Measurements from ENCODE around the gene CREB3L4. TPM values are rescaled to one million over a fixed set of nuclear protein-coding genes. Genes with fewer than 3 reads are reported as not detected.
A peak's percentile ranks its signal among the peaks of the same experiment; 100 is the strongest.

The CREB3L4 gene, protein sequence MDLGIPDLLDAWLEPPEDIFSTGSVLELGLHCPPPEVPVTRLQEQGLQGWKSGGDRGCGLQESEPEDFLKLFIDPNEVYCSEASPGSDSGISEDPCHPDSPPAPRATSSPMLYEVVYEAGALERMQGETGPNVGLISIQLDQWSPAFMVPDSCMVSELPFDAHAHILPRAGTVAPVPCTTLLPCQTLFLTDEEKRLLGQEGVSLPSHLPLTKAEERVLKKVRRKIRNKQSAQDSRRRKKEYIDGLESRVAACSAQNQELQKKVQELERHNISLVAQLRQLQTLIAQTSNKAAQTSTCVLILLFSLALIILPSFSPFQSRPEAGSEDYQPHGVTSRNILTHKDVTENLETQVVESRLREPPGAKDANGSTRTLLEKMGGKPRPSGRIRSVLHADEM
- 10 to 100 TPM; 32.8 to 43.9 (median 38.8) TPM for polyA plus RNA-seq (ENCODE audit: insufficient read length in 4 of 4)

DNA sequence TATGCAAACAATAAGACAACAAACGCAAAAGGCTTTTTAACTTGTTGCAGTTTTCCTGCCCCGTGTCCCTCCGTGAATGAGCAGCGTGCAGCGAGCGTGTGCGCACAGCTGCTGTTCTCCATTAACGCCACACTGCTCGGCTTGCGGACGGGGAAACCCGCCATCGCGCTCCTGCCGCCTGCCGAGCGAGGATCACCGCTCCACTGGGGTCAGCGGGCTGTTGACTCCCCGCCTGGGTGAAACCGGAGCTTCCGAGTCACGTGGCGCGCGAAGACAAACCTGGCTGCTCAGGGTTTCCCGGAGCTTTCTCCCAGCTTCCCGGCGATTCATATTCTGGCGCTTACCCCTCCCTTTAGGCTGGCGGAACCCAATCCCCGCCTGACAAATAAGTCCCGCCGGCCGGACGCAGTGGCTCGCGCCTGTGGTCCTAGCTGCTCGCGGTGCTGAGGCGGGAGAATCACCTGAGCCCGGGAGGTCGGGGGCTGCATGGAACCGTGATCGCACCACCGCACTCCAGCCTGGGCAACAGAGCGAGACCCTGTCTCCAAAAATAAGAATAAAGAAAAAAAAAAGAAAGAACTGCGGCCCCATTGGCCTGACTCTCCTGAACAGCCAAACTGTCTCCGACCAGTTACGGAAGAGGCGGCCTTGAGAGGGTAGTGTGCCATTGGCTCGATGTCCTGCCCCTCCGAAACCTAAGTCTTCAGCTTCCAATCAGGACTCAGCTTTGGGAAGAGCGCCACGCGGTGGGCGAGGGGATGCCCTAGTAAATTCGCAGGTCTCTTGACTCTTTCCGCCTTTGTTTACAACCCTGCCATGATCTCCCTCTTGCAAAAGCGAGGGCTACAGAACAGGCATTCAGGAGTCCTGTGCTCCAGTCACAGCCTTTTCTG lies at the start of gene CREB3L4:
Gene CREB3L4 (plus strand): TSS at position 796 of the 893 bp plus-strand sequence. CDS start 624 bp downstream, outside the sequence.
- DNase-seq (ENCODE audit: low read depth in 4 of 4, low spot score in 2 of 4), result peak; percentile 89 to 97 (median 92)

DNA sequence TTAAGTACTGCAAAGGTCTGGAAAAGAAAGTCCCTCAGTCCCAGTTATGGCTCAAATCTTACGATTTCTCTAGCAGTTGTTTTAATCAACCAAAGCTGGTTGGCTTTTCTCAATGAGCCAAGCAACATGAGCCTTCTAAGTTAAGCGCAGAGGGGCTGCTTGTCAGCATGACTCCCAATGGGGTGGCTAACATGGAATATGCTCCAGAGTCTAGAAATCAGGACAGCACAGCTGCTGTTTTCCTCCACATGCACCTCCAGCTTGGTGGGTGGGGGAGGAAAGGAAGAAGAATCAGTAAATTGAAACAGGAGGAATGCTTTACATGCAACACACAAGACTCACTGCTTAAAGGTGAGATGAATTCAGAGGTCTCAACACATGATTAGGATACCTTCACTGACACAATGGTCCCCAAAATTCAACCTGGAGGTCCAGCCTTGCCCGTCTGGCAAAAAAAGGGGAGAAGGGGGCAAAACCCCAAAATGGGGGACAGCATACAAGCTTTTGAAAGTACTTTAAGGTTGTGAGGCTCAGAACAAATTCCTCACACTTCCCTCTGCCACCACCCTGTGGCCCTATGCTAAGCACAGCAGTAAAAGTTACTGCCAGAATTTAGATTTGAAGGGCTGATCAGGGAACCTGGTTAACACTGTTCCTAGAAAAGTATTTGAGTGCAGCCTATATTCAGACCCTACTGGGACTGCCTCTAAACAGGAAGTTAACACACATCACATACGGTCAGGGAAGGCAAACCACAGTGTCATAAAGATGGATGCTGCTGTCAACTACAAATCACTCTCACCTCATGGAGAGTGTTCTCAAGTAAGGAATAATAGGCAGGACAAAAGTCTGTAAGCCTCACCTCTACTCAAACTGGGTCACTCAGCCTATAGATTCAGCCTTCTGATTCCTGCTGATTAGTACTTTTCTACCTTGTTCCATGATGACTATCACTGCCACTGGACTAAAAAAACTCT lies 47.5 kb upstream of the CREB3L4 start:
- no peak for DNase-seq (ENCODE audit: low read depth in 4 of 4, low spot score in 2 of 4)

DNA sequence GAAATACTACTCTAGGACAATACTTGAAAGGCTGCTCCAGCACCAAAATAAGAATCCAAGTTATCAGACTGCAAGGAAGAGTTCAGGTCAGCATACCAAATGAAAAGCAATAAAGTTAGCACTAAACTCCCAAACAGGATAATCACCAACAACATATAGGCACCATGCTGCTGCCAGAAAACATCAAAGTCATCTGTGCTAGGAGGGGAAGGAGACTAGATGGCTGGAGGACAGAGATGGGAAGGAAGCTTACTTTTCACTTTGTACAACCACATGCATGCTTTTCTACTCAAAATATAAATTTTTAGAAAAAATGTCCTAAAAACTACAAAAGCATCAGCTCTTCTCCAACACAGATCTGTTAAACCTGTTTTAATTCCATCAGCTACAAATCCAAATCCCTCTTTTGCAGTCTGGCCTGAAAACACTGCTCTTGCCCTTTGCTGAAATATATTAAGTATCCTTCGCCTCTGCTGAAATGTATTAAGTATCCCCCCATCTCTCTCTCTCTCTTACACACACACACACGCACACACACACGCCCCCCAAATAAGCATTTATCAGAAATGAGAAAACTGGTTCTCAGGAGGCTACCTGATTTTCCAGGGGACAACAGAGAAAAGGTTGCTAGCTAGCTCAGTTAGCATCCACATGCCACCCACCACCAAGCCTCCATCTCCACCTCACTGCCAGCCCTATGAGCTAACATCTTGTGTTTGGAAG lies 46.5 kb upstream of the CREB3L4 start:
- DNase-seq (ENCODE audit: low read depth in 4 of 4, low spot score in 2 of 4), result no peak

DNA sequence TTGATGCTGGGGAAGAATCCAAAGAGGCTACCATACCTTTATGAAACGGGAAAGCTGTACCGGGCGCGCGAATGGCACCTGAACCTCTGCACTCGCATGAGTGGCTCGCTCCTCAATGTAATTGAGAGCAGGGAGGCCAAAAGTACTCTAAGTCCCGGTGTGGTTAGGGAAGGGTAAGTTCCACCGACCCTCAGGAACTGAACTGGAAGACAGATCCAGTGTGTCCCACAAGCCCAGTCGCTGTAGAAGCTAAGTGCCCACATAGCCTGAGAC lies 46.0 kb upstream of the CREB3L4 start:
- peak in 1 of 4 donors; percentile 13 for DNase-seq (ENCODE audit: low read depth in 4 of 4, low spot score in 2 of 4)

DNA sequence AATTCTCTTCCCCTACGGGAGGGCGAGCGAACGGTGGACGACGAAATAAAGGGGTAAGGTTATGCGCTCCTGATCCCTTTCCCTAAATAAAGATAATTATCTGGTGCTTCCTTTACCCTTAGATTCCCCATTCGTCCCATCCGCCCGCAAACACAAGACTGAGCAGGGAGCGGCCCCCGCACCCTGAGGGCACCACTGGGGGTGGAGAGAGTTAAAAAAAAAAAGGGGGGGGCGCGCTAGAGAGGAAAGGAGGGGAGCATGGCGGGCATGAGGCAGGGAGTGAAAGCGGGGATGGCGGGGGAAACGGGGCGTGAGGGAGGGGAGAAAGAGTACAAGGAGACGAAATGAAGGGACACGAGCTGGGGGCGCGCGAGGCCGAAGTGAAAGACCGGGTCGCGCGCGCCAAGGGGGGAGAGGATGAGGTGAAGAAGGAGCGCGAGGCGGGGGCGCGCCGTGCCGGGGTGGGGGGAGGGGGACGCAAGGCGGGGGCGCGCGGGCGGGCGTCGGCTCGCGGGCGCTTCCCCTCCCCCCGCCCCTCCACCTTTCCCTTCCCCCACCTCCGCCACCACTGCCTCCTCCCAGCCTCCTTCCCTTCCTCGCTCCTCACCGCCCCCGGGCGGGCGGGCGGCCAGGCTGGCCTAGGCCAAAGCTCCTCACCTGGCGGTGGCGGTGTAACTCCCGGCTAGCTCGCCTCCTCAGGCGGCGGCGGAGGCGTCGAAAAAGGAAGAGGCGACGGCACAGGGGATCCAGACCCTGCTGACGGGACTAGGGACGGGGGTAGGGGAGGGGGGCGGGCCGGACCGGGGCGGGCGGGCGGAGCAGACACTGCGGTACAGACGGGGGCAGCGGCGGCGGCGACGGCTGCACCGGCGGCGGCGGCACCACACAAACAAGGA lies 45.4 kb upstream of the CREB3L4 start:
- DNase-seq (ENCODE audit: low read depth in 4 of 4, low spot score in 2 of 4), result peak in 1 of 4 donors; percentile 35

DNA sequence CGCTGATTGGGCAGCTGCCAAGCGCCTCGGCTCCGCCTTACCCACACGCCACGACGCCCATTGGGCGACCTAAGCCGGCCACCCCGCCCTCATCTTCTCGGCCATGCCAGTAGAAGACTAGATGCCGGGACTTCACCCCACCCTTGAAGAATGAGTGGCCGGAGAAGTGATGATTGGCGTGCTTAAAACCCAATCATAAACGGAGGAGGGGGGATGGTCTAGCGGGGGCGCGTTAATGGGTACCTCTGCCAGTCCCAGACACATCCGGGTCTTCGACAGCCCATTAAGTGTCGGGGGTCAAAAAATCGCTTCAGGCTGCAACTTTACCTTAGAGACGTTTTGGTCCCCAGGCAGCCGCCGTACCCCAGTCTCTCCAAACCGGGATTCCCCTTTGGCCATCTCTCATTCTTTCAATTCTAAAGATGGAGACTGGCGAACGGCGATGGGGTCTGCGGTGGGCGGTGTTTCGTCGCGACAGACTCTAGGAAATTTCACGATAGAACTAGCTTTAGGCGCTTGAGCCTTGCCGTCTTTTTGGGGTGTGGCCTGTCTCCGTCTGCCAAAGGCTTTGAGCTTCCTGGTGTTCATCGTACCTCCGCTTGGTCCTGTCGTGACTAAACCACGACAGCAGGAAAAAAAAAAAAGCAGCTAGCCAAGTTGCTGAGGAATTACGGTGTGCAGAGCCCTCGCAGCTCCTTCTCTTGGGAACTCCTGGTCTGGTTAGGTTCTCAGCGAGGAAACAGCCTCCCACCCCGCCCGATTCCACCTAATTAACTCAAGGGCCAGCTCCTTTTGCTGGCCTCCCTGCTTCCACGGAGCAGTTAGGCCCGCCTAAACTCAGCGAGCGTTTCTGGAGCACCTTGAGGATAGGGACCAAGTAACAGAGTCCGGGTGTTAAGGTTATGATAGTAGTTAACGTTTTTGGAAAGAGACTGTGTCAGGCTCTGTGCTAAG lies 44.5 kb upstream of the CREB3L4 start, which contains the start of gene GATAD2B:
Gene GATAD2B (minus strand): TSS at position 1 of the 954 bp plus-strand sequence. CDS start 94,625 bp downstream, outside the sequence.
- DNase-seq (ENCODE audit: low read depth in 4 of 4, low spot score in 2 of 4), result peak; percentile 99 to 100 (median 100)

DNA sequence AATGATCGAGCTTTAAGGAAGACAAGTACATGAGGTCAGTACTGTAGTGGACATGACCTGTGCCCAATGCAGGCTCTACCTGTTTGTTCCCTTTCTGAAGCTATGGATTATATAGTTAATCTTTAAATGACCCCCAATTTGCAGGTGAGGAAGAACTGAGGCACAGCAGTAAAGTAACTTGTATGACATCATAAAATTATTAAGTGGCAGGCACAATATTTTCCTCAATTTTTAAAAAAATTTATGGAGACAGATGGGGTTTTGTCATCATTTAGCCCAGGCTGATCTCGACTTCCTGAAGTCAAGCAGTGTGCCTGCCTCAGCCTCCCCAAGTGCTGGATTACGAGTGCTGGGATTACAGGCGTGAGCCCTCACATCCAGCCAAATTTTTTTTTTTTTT lies 41.3 kb upstream of the CREB3L4 start:
- DNase-seq (ENCODE audit: low read depth in 4 of 4, low spot score in 2 of 4), result no peak

DNA sequence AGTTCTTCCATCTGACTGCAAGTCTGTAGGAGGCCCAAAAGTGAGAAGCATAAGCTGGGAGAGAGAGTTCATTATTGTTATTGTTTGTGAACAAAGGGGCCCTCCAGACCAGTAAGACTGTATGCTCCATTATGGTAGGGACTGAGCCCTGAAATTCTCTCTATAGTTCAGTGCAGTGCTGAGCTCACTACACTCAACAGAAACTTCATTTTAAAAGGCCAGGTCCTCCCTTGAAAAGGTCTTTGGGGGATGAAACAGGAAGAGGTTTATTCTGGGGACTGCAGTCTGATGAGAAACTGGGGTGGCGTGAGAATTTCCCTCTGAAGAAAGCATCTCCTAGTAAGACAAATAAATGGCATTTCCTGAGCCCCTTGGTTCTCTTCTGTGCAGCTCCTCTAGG lies 39.5 kb upstream of the CREB3L4 start:
- no peak for DNase-seq (ENCODE audit: low read depth in 4 of 4, low spot score in 2 of 4)

DNA sequence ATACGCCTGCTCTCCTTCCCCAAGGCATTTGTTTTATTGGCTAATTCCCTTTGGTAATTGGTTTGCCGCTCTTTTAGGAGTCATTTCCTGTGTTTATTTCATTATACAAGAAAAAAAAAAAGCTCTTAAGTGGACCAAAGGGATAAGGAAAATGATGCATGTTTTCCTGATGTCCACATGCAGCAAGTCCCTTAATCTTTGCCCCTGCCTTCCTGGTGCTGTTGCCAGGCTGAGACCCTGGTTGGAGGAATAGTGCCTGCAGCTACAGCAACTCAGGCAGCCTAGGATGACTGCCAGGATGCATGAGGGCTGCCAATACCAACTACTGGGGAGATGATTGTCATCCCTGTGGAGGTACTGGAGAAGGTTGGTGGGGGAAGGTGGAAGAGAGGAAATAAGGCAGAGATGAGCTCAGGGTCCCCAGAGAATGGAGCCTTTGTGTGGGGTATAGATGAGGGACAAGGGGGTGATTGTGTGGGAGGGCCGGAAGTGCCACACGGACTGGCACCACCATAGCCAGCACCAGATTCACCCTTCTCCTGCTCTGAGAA lies 38.8 kb upstream of the CREB3L4 start:
- no peak for DNase-seq (ENCODE audit: low read depth in 4 of 4, low spot score in 2 of 4)

DNA sequence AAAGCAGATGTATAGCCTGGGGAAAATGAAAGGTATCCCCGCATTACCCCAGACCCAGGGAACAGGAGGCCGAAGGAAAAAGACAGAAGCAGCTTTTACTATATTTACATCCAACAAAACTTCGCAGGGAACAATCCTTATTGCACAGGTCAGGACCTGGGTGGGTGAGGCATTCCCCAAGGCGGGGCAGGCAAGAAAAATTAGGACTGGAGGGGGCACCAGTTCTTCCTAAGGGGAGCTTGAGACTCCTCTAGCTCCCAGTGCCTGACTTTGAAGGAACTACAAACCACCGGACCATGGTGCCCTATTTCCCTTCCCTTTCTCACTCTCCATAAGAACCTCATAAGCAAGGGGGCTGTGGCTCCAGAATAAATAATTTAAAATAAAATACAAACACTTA lies 38.3 kb upstream of the CREB3L4 start:
- DNase-seq (ENCODE audit: low read depth in 4 of 4, low spot score in 2 of 4), result no peak

DNA sequence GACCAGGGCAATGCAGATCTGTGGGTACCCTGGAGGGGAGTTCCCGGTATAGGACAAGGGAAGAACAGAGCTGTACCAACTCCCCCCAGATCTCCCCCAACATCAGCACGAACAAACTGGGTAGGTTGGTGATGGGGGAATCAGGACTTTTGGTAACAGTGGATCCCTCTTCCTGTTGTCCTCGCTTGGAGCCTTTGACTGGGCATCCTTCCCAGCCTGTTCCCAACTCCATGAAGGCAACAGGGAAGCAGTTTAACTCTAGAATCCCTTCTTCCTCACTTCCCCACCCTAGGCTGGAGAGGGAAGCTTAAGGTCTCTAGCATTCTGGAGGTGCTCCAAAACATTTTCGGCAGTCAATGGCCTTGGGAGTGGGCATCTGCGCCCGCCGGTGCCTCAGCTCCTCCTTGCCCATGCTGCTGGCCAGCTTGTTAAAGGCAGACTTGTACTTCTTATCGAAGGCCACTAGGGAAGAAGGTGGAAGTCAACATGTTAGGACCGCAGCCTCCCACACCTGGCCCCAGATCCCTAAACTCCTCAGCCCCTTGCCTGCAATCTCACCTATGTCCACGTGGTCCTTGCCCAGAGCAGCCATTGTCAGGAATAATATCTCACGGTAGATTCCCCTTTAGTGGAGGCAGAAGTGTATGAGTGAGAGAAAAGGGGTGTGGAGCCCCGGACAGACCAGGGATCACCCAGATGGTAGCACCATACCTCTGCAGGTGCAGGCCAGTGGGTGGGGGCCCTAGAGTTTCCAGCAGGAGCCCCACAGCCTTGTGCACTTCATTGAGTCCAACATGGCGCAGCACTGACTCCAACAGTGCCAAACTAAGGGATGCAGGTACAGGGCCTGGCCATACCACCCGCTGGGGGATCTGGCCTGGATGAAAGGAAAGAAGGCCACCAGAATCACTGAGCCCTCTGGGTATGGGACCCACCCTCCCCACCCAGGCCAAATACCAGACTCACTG lies 37.4 kb upstream of the CREB3L4 start:
- no peak for DNase-seq (ENCODE audit: low read depth in 4 of 4, low spot score in 2 of 4)

DNA sequence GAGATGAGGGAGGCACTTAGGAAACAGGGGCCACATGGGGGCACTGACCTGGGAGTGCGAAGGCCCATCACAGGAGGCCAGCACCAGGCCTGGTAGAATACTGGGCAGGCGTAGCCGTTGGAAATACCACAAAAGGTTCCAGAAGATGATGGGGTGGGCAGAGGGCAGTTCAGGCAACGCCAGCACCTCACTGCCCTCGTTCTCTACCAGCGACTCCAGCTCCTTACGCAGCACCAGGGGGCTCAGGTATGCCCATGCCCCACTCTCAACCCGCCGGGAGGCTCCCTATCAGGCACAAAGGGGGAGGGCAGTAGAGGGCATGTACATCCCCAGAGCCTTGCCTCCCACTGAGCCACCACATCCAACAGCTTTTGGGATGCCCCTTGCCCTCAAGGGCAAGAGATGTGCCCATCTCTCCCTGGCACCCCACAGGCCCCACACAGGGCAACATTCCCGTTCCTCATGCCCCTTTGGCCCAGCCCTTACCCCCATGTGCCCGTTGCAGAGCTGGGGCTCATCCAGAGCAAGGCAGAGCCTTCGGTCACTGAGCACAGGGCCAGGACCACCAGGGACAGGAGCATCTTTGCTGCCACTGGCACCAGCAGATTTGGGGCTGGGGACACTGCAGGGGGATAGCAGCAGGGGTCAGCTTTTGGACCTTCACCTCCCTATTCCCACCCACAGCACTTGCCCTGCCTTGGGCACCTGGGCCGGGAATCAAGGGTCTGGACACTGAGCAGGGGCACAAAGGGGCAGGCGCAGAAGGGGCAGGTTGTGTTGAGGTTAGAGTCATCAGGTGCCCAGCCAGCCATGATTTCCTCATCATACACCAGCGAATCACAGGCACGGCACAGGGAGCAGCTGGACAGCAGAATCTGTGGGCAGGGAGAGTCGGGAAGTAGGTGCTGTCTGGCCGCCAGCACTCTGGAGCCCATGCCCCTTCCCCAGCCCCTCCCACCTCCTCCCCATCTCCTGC lies 35.3 kb upstream of the CREB3L4 start:
- no peak for DNase-seq (ENCODE audit: low read depth in 4 of 4, low spot score in 2 of 4)

DNA sequence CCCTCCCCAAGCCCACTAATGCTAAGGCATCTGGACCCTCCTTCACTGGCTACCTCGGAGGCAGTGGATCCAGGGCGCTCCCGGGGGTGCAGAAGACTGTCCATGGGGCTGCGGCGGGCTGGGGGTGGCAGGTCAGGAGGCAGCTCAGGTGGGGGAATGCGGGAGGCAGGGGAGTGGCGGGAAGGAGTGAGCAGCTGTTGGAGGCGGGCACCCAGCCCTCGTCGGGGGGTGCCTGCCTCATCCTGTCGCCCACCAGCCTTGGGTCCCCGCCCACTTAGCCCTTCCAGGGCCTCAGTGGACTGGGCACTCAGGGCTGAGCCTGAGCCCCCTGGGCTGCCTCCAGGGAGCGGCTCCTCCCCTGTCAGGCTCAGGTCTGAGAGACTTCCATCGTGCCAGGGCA lies 34.3 kb upstream of the CREB3L4 start:
- no peak for DNase-seq (ENCODE audit: low read depth in 4 of 4, low spot score in 2 of 4)

DNA sequence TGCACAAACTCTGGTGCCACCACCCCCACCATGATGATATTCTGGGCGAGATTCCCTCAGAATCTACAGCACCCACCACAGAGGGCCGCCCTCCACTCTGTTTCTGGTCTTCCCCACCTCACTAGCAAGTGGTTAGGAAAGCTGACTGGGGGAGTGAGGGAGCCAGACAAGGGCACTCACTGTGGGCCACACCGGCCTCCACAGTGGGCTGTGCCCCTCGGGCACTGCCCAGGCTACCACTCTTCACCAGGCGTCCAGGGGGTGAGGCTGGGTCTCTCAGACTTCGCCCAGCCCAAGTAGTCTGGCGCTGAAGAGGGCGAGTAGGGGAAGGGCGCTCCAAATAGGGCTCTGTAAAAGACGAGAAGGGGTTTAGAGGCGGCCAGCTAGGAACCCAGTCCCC lies 33.7 kb upstream of the CREB3L4 start:
- no peak for DNase-seq (ENCODE audit: low read depth in 4 of 4, low spot score in 2 of 4)

DNA sequence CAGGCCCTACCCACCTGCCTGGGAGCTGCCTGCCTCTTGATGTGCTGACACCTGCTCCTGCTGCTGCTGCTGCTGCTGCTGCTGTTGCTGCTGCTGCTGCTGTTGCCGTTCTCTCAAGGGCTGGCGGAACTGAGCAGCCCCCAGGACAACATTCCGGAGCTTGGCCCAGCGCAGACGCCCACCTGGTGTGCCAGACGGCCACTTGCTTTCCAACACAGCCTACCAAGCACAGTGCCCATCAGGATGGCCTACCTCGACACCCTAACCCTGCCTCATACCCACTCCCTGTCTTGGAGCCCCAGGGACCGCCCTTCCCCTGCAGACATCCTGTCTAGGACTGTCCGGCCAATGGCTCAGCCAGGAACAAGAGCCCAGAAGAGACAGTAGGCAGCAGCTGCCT lies 33.0 kb upstream of the CREB3L4 start:
- no peak for DNase-seq (ENCODE audit: low read depth in 4 of 4, low spot score in 2 of 4)

Measured in left renal cortex interstitium (tissue), 4 donors.